ENCODE measurements around the gene MYRIP.

MYRIP gene

DNA sequence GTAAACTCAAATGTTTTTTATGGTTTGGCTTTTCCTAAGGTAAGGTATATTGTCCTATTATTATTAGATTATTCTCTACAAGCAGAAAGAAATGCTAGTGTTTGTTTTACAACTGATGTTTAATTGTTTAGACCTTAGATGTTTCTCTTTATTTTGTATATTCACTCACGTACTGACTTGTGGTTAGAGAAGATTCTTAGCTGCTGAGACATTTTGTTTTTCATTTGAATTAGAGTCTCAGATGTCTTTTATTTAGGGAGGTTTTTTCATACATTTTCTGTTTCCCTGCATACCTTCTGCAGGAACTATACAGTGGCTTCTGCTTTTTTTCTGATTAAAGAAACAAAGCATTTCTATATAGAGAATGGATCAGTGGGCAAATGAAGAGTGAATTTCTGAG, 110.9 kb downstream of the MYRIP start:
- no CpG with 5 or more reads among the region's 1 CpG for WGBS (ENCODE audit: extremely low coverage, insufficient coverage, low lambda C conversion rate)
- H3K4ac ChIP-seq (ENCODE audit: low read depth, low read length) = no peak overlapping the region

DNA sequence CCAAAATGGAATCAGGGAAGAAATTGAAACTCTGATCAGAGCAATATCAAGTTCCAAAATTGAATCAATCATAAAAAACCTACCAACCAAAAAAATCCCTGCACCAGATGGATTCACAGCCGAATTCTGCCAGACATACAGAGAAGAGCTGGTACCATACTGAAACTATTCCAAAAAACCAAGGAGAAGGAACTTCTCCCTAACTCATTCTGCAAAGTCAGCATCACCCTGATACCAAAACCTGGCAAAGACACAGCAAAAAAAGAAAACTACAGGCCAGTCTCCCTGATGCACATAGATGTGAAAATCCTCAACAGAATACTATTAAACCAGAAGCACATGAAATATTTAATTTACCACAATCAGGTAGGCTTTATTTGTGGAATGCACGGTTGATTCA, 118.1 kb downstream of the MYRIP start:
- Histone ChIP-seq H3K4ac (ENCODE audit: low read depth, low read length) (no peak overlapping the region), H2BK120ac (ENCODE audit: low read depth, low read length) (no peak overlapping the region), H3K18ac (ENCODE audit: low read length) (no peak overlapping the region), H3K4me3 (ENCODE audit: low read length) (no peak overlapping the region), H3K23ac (ENCODE audit: low read length) (no peak overlapping the region), H3K4me2 (ENCODE audit: low read length) (no peak overlapping the region), H4K5ac (ENCODE audit: low read length) (no peak overlapping the region), H3K36me3 (ENCODE audit: control insufficient read depth, insufficient read depth, low read length) (no peaks in the 10 kb centered on the region), H3K79me1 (ENCODE audit: low read length) (no peaks in the 10 kb centered on the region), H3K9ac (ENCODE audit: low read length) (no peak overlapping the region), H2BK15ac (replicated peaks; ENCODE audit: low read depth) (no peak overlapping the region), H2BK5ac (ENCODE audit: low read length) (no peak overlapping the region), H2AK5ac (ENCODE audit: low read length) (no peak overlapping the region), H3K4me1 (ENCODE audit: control insufficient read depth, low read depth, low read length) (no peaks in the 10 kb centered on the region), H4K8ac (ENCODE audit: low read depth, low read length) (no peak overlapping the region), H3K27me3 (ENCODE audit: insufficient read depth, low read length, poor library complexity) (no peaks in the 10 kb centered on the region), H3K56ac (ENCODE audit: low read length) (no peak overlapping the region), H3K27ac (ENCODE audit: low read depth, low read length) (no peak overlapping the region), H3K79me2 (ENCODE audit: control insufficient read depth, insufficient read depth, low read length) (no peaks in the 10 kb centered on the region)
- no peak for DNase-seq
- no CpG with 5 or more reads among the region's 2 CpGs for WGBS (ENCODE audit: extremely low coverage, insufficient coverage, low lambda C conversion rate)

More for the DNA sequence above, 110.9 kb downstream of the MYRIP start:
- Histone ChIP-seq H2BK15ac (replicated peaks; ENCODE audit: low read depth) (no peak overlapping the region), H3K79me1 (ENCODE audit: low read length) (no peaks in the 10 kb centered on the region), H3K56ac (ENCODE audit: low read length) (no peak overlapping the region), H3K36me3 (ENCODE audit: control insufficient read depth, insufficient read depth, low read length) (no peaks in the 10 kb centered on the region), H3K27ac (ENCODE audit: low read depth, low read length) (no peak overlapping the region), H3K23ac (ENCODE audit: low read length) (no peak overlapping the region), H3K18ac (ENCODE audit: low read length) (no peak overlapping the region), H3K4me3 (ENCODE audit: low read length) (no peak overlapping the region), H4K8ac (ENCODE audit: low read depth, low read length) (no peak overlapping the region), H4K5ac (ENCODE audit: low read length) (no peak overlapping the region), H2BK5ac (ENCODE audit: low read length) (no peak overlapping the region), H3K4me1 (ENCODE audit: control insufficient read depth, low read depth, low read length) (no peaks in the 10 kb centered on the region), H3K79me2 (ENCODE audit: control insufficient read depth, insufficient read depth, low read length) (no peaks in the 10 kb centered on the region), H3K27me3 (ENCODE audit: insufficient read depth, low read length, poor library complexity) (no peaks in the 10 kb centered on the region), H3K4me2 (ENCODE audit: low read length) (no peak overlapping the region), H3K9ac (ENCODE audit: low read length) (no peak overlapping the region), H2AK5ac (ENCODE audit: low read length) (no peak overlapping the region), H2BK120ac (ENCODE audit: low read depth, low read length) (no peak overlapping the region)
- no peak for DNase-seq

- H2BK120ac ChIP-seq (ENCODE audit: low read depth, low read length) = no peak overlapping the region
- no peaks in the 10 kb centered on the region for H3K36me3 ChIP-seq (ENCODE audit: control insufficient read depth, insufficient read depth, low read length)
- H3K4ac ChIP-seq (ENCODE audit: low read depth, low read length) = no peak overlapping the region
- no peak overlapping the region for H4K5ac ChIP-seq (ENCODE audit: low read length)
- H3K4me3 ChIP-seq (ENCODE audit: low read length) = no peak overlapping the region
- no peaks in the 10 kb centered on the region for H3K79me2 ChIP-seq (ENCODE audit: control insufficient read depth, insufficient read depth, low read length)
- no peak overlapping the region for H3K23ac ChIP-seq (ENCODE audit: low read length)
- H2AK5ac ChIP-seq (ENCODE audit: low read length) = no peak overlapping the region
- no peak overlapping the region for H3K27ac ChIP-seq (ENCODE audit: low read depth, low read length)
- no peak overlapping the region for H2BK15ac ChIP-seq (replicated peaks; ENCODE audit: low read depth)
- no peak for DNase-seq
- no peak overlapping the region for H3K18ac ChIP-seq (ENCODE audit: low read length)
- no peak overlapping the region for H3K9ac ChIP-seq (ENCODE audit: low read length)
- no peak overlapping the region for H4K8ac ChIP-seq (ENCODE audit: low read depth, low read length)
- H2BK5ac ChIP-seq (ENCODE audit: low read length) = no peak overlapping the region
- no peaks in the 10 kb centered on the region for H3K79me1 ChIP-seq (ENCODE audit: low read length)
- WGBS (ENCODE audit: extremely low coverage, insufficient coverage, low lambda C conversion rate) = no CpG with 5 or more reads among the region's 1 CpG
- no peaks in the 10 kb centered on the region for H3K27me3 ChIP-seq (ENCODE audit: insufficient read depth, low read length, poor library complexity)
- H3K4me2 ChIP-seq (ENCODE audit: low read length) = no peak overlapping the region
- no peaks in the 10 kb centered on the region for H3K4me1 ChIP-seq (ENCODE audit: control insufficient read depth, low read depth, low read length)
- H3K56ac ChIP-seq (ENCODE audit: low read length) = no peak overlapping the region
Measured at GRCh38 chr3:39933986-39934693, 124.7 kb downstream of the MYRIP start.

DNA sequence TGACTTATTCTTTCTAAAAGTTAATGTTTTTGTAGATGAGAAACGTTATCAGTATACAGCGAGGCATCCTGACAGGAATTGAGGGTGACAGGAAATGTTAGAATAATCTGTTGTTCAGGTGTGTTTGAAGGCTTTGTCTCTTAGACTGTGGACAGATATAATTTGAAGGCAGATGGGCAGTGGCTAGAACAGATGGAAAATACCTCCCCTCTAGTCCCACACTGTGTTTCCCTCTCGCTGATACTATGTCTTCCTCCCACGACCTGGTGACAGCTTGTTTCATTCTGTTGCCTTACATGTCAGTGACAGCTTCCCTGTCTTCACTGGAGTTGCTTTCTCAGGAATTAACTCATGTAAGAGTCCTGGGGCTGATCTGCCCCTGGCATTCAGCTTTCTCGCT, 125.3 kb downstream of the MYRIP start:
- Histone ChIP-seq H3K4ac (ENCODE audit: low read depth, low read length) (no peak overlapping the region), H2BK5ac (ENCODE audit: low read length) (no peak overlapping the region), H3K79me2 (ENCODE audit: control insufficient read depth, insufficient read depth, low read length) (no peaks in the 10 kb centered on the region), H2AK5ac (ENCODE audit: low read length) (no peak overlapping the region), H3K9ac (ENCODE audit: low read length) (no peak overlapping the region), H3K36me3 (ENCODE audit: control insufficient read depth, insufficient read depth, low read length) (no peaks in the 10 kb centered on the region), H4K5ac (ENCODE audit: low read length) (no peak overlapping the region), H3K4me1 (ENCODE audit: control insufficient read depth, low read depth, low read length) (no peaks in the 10 kb centered on the region), H2BK120ac (ENCODE audit: low read depth, low read length) (no peak overlapping the region), H3K4me3 (ENCODE audit: low read length) (no peak overlapping the region), H3K27me3 (ENCODE audit: insufficient read depth, low read length, poor library complexity) (no peaks in the 10 kb centered on the region), H3K18ac (ENCODE audit: low read length) (no peak overlapping the region), H3K27ac (ENCODE audit: low read depth, low read length) (no peak overlapping the region), H3K4me2 (ENCODE audit: low read length) (no peak overlapping the region), H3K79me1 (ENCODE audit: low read length) (no peaks in the 10 kb centered on the region), H3K23ac (ENCODE audit: low read length) (no peak overlapping the region), H4K8ac (ENCODE audit: low read depth, low read length) (no peak overlapping the region), H2BK15ac (replicated peaks; ENCODE audit: low read depth) (no peak overlapping the region), H3K56ac (ENCODE audit: low read length) (no peak overlapping the region)
- DNase-seq = no peak
- WGBS (ENCODE audit: extremely low coverage, insufficient coverage, low lambda C conversion rate) = no CpG with 5 or more reads among the region's 5 CpGs

DNA sequence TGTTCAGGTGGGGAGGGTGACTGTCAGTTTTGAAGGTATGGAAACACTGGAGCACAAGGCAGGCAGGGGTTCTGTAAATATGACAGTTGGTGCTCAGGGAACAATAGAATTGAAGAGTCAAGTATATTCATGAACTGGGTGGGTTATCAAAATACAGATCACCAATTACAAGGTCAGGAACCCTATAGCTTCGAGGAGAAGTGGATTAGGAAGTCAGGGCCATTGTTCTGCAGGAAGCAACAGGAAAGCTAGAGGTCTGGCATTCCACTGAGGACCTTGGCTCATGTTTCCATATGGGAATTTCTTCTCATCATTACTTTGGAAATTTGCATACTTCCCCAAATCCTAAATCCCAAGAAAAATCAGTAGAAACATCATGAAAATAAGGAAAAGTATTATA, 125.9 kb downstream of the MYRIP start:
- no peak overlapping the region for H2BK120ac ChIP-seq (ENCODE audit: low read depth, low read length)
- H3K9ac ChIP-seq (ENCODE audit: low read length) = no peak overlapping the region
- H3K18ac ChIP-seq (ENCODE audit: low read length) = no peak overlapping the region
- H3K27ac ChIP-seq (ENCODE audit: low read depth, low read length) = no peak overlapping the region
- no peak overlapping the region for H3K4me3 ChIP-seq (ENCODE audit: low read length)
- H2AK5ac ChIP-seq (ENCODE audit: low read length) = no peak overlapping the region
- H3K4me2 ChIP-seq (ENCODE audit: low read length) = no peak overlapping the region
- H4K8ac ChIP-seq (ENCODE audit: low read depth, low read length) = no peak overlapping the region
- H3K4me1 ChIP-seq (ENCODE audit: control insufficient read depth, low read depth, low read length) = no peaks in the 10 kb centered on the region
- no peaks in the 10 kb centered on the region for H3K79me1 ChIP-seq (ENCODE audit: low read length)
- no peak overlapping the region for H3K4ac ChIP-seq (ENCODE audit: low read depth, low read length)
- no peak overlapping the region for H4K5ac ChIP-seq (ENCODE audit: low read length)
- H2BK5ac ChIP-seq (ENCODE audit: low read length) = no peak overlapping the region
- H3K79me2 ChIP-seq (ENCODE audit: control insufficient read depth, insufficient read depth, low read length) = no peaks in the 10 kb centered on the region
- H2BK15ac ChIP-seq (replicated peaks; ENCODE audit: low read depth) = no peak overlapping the region
- no peak overlapping the region for H3K56ac ChIP-seq (ENCODE audit: low read length)
- DNase-seq = peak; percentile 23
- WGBS (ENCODE audit: extremely low coverage, insufficient coverage, low lambda C conversion rate) = no CpG with 5 or more reads among the region's 1 CpG
- H3K27me3 ChIP-seq (ENCODE audit: insufficient read depth, low read length, poor library complexity) = no peaks in the 10 kb centered on the region
- no peaks in the 10 kb centered on the region for H3K36me3 ChIP-seq (ENCODE audit: control insufficient read depth, insufficient read depth, low read length)
- no peak overlapping the region for H3K23ac ChIP-seq (ENCODE audit: low read length)

GRCh38 chr3:39936848-39937247, 127.4 kb downstream of the MYRIP start:
- Histone ChIP-seq H3K9ac (ENCODE audit: low read length) (no peak overlapping the region), H3K18ac (ENCODE audit: low read length) (no peak overlapping the region)

More at GRCh38 chr3:39936848-39937247, 127.4 kb downstream of the MYRIP start:
- Histone ChIP-seq H3K79me1 (ENCODE audit: low read length) (no peaks in the 10 kb centered on the region), H2AK5ac (ENCODE audit: low read length) (no peak overlapping the region), H4K5ac (ENCODE audit: low read length) (no peak overlapping the region), H2BK15ac (replicated peaks; ENCODE audit: low read depth) (no peak overlapping the region), H4K8ac (ENCODE audit: low read depth, low read length) (no peak overlapping the region), H3K4me1 (ENCODE audit: control insufficient read depth, low read depth, low read length) (no peaks in the 10 kb centered on the region), H2BK5ac (ENCODE audit: low read length) (no peak overlapping the region), H3K79me2 (ENCODE audit: control insufficient read depth, insufficient read depth, low read length) (no peaks in the 10 kb centered on the region), H3K56ac (ENCODE audit: low read length) (no peak overlapping the region), H2BK120ac (ENCODE audit: low read depth, low read length) (no peak overlapping the region), H3K27ac (ENCODE audit: low read depth, low read length) (no peak overlapping the region), H3K4me2 (ENCODE audit: low read length) (no peak overlapping the region), H3K4ac (ENCODE audit: low read depth, low read length) (no peak overlapping the region), H3K36me3 (ENCODE audit: control insufficient read depth, insufficient read depth, low read length) (no peaks in the 10 kb centered on the region), H3K4me3 (ENCODE audit: low read length) (no peak overlapping the region), H3K27me3 (ENCODE audit: insufficient read depth, low read length, poor library complexity) (no peaks in the 10 kb centered on the region), H3K23ac (ENCODE audit: low read length) (no peak overlapping the region)
- WGBS (ENCODE audit: extremely low coverage, insufficient coverage, low lambda C conversion rate) = no CpG with 5 or more reads among the region's 1 CpG
- DNase-seq = no peak
